Choroid plexus epithelial cell (primary cell): ENCODE data around the gene CDH22.

Experiments
- DNase-seq: peaks from one replicate; pipeline ENCODE4 v3.0.0-alpha.2; 2010; ENCODE audit warnings: low read depth
- H3K4me3 ChIP-seq: 2 replicates; pipeline ENCODE4 v1.5.1; 2011; ENCODE audit warnings: low read depth, mild to moderate bottlenecking, control low read depth, low read length, moderate library complexity
- CTCF ChIP-seq: conservative IDR thresholded peaks from 2 replicates; pipeline ENCODE4 v1.5.1; 2011; ENCODE audit warnings: low read depth, mild to moderate bottlenecking, control low read depth, inconsistent platforms, low read length, moderate library complexity

Gene CDH22

GRCh38 chr20:46168438-46168837, 139.9 kb downstream of the CDH22 start:
- TF ChIP-seq CTCF, result no peak
- no peak for DNase-seq
- H3K4me3 ChIP-seq, result no peak overlapping the region

- no peak for DNase-seq
- no peak for TF ChIP-seq CTCF
- H3K4me3 ChIP-seq, result no peak overlapping the region
These were observed 141.2 kb downstream of the CDH22 start for GRCh38 chr20:46167080-46167479.

- no peak for DNase-seq
- H3K4me3 ChIP-seq, result no peak overlapping the region
- TF ChIP-seq CTCF, result no peak
These were observed 144.0 kb downstream of the CDH22 start for GRCh38 chr20:46164254-46164653.

GRCh38 chr20:46161921-46162320, 146.4 kb downstream of the CDH22 start:
- no peak for TF ChIP-seq CTCF
- DNase-seq, result no peak
- no peak overlapping the region for H3K4me3 ChIP-seq

GRCh38 chr20:46160661-46161060, 147.6 kb downstream of the CDH22 start:
- TF ChIP-seq CTCF, result no peak
- DNase-seq, result no peak
- H3K4me3 ChIP-seq, result no peak overlapping the region

GRCh38 chr20:46159101-46159897, 149.0 kb downstream of the CDH22 start:
- no peak for DNase-seq
- TF ChIP-seq CTCF, result no peak

GRCh38 chr20:46158476-46158987, 149.8 kb downstream of the CDH22 start:
- no peak for TF ChIP-seq CTCF
- DNase-seq, result no peak

More at GRCh38 chr20:46159101-46159897, 149.0 kb downstream of the CDH22 start:
- H3K4me3 ChIP-seq, result no peak overlapping the region

More at GRCh38 chr20:46158476-46158987, 149.8 kb downstream of the CDH22 start:
- no peak overlapping the region for H3K4me3 ChIP-seq
